Suppressor macrophage treated with lipopolysaccharide for 4 hours (primary cell): ENCODE data around the gene RAP1A.
"Not testable (repeated sequence)": the region's sequence is repeated elsewhere in the genome, so short reads cannot be mapped to it uniquely, and the experiment has no call there.

Source experiments
- DNase-seq: peaks from one replicate; pipeline ENCODE4 v3.0.0-alpha.2; 2020

RAP1A gene

DNA sequence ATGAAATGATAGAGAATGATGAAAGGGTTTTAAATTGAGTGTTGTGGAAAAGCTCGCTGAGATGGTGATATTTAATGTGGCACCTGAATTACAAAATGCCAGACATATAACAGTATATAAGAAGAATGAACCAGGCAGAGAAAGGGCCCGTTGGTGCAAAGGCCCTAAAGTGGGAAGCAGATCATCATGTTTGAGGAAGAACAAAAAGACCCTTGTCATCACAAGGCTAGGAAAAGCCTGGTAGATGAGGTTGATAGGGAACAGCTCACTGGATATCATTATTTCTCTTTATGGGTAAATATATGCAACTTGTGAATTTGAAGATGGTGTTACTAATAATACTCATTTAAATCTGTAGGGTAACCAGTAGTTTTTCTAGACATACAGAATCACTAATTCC, 11.0 kb downstream of the RAP1A start:
- DNase-seq, result no peak

GRCh38 chr1:111631502-111631901, 11.9 kb downstream of the RAP1A start:
- DNase-seq, result no peak

DNA sequence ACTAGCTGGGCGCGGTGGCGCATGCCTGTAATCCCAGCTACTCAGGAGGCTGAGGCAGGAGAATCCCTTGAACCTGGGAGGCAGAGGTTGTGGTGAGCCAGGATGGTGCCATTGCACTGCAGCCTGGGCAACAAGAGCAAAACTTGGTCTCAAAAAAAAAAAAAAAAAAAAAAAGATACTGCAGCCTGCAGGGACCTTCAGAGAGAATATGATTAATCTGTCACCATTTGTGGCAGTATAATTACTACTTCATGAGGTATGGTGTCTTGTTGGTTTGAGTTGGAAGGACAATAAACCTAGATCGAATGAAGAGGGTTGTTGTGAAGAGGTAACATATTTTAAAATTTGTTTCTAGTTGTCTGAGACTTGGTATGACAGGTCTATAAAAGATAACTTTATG, 13.2 kb downstream of the RAP1A start:
- DNase-seq, result not testable (repeated sequence)

DNA sequence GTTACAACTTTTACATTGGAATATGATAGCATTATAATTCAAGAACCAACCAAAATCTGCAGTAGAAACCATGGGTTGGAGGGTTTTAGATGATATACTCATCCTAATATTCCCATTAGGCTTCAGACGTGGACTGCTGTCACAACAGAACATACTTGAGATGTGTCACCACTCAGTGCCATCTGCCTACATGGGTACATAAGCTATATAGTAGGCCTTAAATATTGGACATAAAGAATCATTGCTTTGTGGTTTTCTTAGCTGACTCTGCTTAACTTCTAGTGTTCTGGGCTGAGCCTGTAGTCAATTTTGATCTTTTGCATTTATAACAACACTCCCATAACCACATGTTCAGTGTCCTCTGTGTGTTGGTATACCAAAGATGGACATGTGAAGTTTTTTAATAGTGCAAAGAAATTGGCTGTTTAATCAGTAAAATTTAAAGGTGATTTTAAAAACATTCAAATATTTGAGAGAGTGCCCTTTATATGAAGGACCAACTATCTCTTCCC, 14.2 kb downstream of the RAP1A start:
- DNase-seq, result no peak

DNA sequence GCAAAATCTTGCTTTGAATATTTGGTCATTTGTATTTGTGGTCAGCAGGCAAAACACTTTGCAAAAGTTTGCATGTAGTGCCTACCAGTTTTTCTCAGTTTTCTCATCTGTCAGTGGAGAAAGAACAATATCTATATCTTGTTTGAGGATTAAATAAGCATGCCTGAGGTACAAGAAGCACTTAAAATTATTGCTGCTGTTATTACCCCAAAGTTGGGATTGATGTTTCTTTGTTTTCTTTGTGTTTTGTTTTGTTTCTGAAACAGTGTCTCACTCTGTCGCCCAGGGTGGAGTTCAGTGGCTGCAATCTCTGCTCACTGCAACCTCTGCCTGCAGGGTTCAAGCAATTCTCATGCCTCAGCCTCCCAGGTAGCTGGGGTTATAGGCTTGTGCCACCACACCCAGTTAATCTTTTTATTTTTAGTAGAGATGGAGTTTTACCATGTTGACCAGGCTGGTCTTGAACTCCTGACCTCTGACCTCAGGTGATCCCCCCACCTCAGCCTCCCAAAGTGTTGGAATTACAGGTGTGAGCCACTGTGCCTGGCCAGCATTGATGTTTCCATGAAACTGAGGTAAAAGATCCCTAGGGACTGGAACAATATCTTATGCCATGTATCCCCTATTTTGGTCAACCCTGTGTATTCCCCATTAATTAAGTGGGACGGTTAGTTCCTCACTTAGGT, 15.9 kb downstream of the RAP1A start:
- DNase-seq, result no peak

- DNase-seq, result no peak
Observed at GRCh38 chr1:111638320-111638719, 18.7 kb downstream of the RAP1A start.

GRCh38 chr1:111639602-111640198, 20.1 kb downstream of the RAP1A start:
- no peak for DNase-seq

GRCh38 chr1:111643097-111643496, 23.5 kb downstream of the RAP1A start:
- DNase-seq, result no peak

DNA sequence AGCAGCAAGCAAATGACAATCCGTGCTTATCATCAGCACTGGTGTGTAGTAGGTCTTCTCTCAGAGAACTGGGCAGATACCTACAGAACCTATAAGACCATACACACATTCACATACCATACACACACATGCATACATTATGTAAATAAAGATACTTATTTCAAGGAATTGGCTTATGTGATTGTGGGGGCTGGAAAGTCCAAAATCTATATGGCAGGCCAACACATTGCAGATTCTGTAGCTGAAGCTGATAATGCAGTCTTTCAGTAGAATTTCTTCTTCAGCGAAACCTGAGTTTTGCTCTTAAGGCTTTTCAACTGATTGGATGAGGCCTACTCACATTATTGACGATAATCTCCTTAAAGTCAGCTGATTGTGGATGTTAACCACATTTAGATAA, 24.1 kb downstream of the RAP1A start:
- DNase-seq, result no peak

GRCh38 chr1:111644506-111644905, 24.9 kb downstream of the RAP1A start:
- no peak for DNase-seq

DNA sequence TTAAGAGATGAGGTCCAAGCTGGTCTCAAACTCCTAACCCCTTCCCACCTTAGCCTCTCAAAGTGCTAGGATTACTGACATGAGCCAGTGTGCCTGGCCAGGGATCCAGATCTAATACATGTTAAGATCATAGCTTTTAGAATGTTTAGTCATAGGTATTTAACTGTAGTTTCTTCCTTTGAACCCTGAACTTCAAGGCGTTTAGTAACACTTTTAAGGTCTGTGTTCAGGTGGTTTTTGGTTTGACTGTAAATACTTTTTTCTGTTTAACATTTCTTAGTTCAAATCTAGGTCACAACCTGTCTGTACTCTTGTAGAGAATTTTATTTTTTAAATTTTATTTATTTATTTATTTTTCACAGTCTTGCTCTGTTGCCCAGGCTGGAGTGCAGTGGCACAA, 28.1 kb downstream of the RAP1A start:
- no peak for DNase-seq

DNA sequence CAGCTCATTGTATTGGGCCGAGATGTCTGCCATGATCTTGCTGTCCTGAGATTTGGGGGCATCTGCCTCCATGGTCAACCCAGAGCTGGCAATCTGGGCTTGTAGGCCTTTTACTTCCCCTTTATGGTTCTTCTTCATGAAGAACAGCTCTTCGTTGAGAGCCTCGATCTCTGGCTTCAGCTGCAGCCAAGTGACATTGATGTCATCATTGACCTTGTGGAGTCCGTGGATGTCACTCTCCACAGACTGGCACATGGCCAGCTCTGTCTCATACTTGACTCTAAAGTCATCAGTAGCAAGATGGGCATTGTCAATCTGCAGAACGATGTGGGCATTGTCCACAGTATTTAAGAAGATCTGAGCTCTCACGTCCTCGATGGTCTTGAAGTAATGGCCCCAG, 29.2 kb downstream of the RAP1A start:
- DNase-seq, result peak; percentile 67

DNA sequence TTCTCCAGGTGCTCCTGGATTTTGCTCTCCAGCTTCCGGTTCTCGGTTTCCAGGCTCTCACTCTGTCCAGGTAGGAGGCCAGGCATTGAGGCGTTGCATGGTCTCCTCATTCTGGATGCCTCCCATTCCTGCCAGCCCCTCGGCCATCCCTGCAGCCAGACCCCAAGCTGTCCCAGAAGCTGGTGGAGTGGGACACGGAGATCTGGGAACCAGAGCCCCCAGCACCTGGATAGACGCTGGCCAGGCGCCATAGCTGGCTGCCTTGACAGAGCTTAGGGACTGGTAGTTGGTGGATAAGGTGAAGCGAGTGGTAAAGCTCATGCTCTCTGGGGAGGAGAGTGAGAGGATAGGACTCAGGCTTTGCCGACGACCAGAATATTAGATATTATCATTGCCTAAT, 29.6 kb downstream of the RAP1A start:
- DNase-seq, result no peak

DNA sequence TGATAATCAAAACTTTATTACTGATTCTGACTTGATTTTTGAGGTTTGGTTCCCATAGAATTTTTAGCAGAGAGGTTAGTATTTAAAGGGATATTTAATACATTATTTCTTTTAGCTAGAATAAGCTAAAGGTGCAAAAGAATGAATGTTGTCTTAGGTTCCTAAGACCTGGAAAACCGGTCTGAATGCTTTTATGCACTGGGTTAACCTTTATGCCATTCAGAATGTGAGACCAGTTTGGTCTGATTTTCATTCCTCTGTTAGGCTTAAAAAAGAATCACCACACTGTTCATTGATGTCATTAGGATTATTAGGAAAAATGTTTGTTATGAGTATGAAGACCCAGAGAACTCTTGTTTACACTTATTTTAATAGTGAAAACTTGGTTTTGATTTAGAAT, 30.1 kb downstream of the RAP1A start:
- no peak for DNase-seq

- no peak for DNase-seq
Observed at GRCh38 chr1:111653709-111654108, 34.1 kb downstream of the RAP1A start.

- DNase-seq, result no peak
Observed at GRCh38 chr1:111654839-111655238, 35.2 kb downstream of the RAP1A start.

GRCh38 chr1:111656086-111657017, 36.8 kb downstream of the RAP1A start:
- peak; percentile 52 for DNase-seq

DNA sequence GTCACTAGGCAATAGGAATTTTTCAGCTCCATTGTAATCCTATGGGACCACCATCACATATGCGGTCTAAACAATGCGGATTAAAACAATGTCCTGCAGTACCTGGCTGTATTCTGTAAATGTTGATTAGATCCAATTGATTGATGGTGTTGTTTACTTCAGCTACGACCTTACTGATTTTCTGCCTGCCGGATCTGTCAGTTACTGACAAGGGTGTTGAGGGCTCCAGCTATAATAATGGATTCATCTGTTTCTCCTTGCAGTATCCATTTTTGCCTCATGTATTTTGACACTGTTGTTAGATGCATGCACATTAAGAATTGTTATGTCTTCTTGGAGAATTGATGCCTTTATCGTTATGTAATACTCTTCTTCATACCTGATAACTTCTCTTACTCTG, 39.0 kb downstream of the RAP1A start:
- no peak for DNase-seq

DNA sequence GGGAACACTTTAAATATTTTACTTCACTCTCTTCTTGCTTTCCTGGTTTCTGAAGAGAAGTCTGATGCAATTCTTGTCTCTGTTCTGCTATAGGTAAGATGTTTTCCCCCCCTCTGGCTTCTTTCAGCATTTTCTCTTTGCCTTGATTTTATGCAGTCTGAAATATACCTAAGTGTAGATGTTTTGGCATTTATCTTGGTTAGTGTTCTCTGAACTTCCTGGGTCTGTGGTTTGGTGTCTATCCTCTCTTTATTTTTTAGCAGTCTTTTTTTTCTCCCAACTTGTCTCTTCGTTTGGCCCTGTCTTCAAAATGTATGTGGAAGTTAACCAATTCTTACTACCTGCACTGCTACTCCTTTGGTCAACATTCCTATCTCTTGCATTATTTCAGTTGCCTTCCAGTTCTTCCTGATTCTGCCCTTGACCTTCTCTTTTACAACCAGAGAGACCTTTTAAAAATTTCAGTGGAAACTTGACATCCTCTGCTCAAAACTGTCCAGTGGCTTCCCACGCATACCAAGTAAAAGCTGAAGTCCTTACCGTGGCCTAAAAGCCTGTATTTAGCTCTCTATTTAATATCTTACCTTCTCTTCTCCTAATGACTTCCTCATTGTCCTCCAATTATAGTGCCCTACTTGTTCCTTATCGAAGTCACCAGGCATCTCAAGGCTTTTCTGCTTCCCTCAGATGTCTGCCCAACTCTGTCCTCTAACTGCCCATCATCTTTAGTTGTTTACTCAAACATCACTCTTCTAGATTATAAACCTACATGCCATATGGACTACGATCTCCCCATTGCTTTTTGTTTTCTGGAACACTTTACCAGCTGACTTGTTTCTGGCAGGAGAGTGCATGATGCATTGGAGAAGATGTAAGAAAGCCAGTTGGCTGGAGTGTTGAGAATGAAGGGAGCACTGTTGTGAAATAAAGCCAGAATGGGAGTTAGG, 40.9 kb downstream of the RAP1A start:
- DNase-seq, result no peak

DNA sequence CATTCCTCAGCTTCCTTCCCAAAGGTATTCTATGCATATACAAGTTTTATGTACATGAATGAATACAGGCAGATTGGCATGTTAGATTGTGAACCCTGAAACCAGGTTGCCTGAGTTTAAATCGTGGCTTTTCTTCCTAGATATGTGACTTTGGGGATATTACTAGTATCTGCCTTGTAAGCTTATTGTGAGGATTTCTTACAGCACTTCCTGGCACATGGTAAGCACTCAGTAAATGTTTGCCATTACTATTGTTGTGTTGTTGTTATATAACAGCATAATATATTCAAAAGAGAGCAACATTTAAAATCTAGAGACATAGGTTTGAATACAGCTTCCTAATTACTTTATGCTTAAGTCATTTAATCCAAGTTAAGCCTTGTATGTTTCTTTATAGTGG, 45.1 kb downstream of the RAP1A start:
- DNase-seq, result no peak

DNA sequence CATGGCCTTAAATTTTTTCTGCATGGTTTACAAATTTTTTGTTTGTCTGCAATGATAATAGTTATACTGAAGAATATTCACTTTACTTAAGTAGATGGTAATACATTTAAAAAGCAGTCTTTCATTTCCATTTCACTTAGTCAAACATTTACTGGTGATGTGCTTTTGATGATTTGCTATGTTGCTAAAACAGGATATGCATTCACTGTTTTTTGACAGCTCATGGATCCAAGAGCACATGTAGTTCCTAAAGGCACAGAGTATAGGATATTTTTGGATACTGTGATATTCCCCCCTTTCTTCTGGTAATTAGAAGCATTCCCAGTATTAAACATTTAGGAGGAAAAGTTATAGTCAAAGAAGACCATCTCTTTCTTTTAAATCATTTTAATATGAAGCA, 45.9 kb downstream of the RAP1A start:
- DNase-seq, result no peak

- peak; percentile 40 for DNase-seq
Observed at GRCh38 chr1:111666828-111667227, 47.2 kb downstream of the RAP1A start.

DNA sequence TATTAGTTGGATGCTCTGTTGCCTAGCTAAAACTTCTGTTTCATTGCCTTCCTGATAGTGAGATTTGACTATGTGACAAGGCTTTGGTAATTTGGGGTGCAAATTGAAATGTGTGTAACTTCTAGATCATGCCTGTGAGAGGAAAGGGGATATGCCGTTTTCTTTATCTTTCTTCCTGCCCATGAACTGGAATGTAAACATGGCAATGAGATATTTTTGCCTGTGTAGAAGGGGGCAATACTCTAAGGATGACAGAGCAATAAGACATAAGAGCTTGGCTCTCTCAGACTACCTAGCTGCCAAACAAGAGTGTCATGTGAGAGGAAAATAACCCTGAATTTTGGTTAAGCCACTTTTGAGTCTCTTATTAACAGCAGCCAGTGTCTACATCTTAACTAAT, 49.7 kb downstream of the RAP1A start:
- DNase-seq, result no peak
